Middle frontal gyrus (tissue), 1 donor: ENCODE results near the gene MLST8.

Experiments
- DNase-seq: peaks from one replicate; pipeline ENCODE4 v3.0.0-alpha.2; 2015; ENCODE audit warnings: low spot score; ENCODE audit errors: extremely low spot score

Gene MLST8

DNA sequence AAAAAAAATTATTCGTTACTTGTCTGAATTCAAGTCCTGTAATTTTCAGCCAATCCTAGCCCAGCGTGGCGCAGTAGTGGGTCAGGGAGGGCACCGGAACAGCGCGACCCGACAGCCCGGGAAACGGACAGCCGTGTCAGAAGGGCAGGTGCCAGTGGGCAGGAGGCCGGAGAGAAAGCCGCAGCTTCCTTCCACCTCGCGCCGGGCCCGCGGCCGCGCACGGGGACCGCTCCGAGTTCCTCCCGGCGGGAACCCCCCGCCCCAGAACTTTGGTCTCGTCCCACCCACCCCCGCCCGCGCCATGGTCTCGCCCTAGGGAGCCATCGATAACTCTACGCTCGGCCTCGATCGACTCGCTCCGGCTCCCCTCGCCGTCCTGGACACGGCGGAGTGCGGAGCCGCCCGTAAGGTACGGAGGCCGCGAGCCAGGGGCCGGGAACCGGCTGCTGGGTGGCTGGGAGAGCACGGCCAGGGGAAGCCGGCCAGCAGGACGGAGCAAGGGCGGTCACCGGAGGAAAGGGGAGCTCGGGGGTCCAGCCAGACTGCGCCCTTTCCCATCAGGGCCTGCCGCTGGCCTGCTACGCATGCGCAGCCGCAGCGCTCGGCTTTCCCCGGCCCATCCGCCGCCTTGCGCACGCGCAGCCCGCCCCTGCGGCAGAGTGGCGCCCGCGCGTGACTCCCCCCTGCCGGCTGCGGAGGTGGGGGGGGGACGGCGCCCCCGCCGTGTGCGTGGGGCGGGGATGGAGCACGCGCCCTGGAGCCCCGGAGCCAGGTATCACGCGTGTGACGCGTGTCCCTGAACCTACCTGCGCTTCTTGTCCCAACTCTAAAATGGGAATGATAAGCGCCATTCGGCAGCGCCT lies at the start of gene MLST8:
MLST8 (plus strand) TSS at position 351 of the 863 bp plus-strand sequence. CDS start 632 bp downstream, outside the sequence.
- peak; percentile 80 for DNase-seq

DNA sequence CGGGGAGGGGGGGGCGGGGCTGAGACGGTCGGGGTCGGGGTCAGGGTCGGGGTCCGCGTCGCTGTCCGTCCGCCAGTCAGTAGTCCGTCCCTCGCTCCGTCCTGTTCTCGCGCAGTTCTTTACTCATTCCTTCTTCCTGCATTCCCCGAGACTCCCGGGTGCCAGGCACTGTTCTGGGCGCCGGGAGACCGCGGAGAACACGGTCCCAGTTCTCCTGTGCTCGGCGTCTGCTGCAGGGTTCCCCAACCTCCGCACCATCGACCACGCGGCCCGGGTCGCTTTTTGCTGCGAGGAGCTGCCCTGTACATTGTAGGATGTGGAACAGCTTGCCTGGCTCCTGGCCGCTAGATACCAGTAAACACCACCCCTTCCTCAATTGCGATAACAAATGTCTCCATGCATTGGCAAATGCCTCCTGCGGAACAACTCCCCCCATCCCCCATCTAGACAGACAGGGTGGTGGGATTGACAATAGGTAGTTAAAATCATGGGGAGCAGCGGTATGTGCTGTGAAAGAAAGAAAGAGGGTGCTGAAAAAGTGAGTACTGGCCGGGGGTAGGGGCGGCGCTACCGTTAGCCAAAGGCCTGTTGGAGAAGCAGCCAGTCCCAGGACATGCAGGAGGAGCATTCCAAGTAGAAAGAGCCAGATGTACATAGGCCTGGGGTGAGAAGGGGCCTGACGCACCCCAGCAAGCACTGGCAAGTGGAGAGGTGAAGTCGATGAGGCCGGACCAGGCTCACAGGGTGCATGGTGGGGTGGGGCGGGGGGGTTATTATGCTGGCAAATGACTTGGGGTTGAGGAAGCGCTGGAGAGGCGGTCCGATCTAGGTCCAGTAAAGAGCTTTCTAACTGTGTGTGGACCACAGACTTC lies 49.0 kb upstream of the MLST8 start:
- DNase-seq: no peak

DNA sequence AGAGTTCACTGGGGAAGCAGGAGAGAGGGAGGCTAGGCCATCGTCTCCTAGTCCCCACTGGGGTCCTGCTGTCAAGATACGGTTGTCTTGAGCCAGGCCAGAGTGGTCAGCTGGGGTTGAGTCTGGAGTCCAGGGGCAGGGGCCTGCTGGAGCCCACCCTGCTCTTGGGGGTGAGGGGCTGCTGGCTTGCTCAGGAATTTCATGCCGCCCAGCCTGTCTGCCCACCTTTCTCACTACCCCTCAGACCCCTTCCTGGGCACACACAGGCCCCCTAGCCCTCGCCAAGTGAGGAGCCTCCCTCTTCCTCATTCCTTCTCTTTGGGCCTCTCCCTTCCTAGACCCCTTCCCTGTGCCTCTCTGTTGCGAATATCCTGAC lies 48.4 kb upstream of the MLST8 start:
- no peak for DNase-seq

- DNase-seq: no peak
These were observed 47.6 kb upstream of the MLST8 start for GRCh38 chr16:2157480-2158261.

DNA sequence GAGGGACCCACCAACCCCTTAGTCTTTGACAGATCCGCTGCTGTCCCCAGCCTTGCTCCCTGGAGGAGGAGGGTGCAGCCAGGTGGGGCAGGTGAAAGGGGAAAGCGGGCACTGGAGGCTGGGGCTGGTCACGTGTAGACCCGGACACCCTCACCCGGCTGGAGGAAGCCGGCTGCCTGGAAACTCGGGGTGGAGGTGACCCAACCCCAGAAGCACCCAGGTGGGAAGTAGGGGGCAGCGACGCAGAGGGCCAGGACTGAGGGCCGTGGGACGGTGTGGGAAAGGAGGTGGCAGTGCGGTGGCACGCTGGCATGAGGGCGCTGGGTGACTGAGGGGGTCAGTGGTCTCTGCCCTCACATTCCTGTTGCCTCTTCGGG lies 47.0 kb upstream of the MLST8 start:
- DNase-seq: no peak

GRCh38 chr16:2159175-2159838 lies 45.9 kb upstream of the MLST8 start:
- DNase-seq: peak; percentile 47

DNA sequence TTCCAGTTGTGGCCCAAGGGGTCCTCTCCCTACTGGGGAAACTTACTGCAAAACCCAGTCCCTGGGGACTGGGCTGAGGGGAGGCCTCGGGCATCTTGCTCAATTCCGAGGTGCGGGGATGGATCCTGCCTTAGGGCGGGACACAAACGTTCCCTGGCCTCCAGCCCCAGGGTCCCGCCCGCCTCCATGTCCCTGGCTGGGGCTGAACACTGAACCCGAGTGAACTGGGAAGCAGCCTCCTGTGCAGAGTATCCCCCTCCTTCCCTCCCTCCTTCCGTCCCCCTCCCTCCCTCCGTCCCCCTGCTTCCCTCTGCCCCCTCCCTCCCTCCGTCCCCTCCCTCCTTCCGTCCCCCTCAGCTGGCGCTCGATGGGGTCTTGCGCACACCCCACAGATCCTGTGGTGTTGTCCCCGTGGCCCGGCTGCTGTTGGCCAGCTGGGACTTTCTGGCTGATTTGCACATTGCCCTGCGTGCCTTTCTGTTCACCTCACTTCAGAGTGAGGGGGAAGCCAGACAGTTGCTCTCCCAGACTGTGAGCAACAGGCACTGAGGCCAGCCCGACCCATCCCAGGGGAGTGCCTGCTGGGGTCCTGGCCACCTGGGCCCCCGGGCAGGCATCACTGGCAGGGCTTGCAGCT lies 44.2 kb upstream of the MLST8 start:
- no peak for DNase-seq

- DNase-seq: no peak
These were observed 43.3 kb upstream of the MLST8 start for GRCh38 chr16:2161911-2162310.

- DNase-seq: no peak
These were observed 42.6 kb upstream of the MLST8 start for GRCh38 chr16:2162676-2163118.

GRCh38 chr16:2163211-2163881 lies 41.9 kb upstream of the MLST8 start:
- DNase-seq: no peak

GRCh38 chr16:2165861-2166260 lies 39.4 kb upstream of the MLST8 start:
- DNase-seq: no peak

DNA sequence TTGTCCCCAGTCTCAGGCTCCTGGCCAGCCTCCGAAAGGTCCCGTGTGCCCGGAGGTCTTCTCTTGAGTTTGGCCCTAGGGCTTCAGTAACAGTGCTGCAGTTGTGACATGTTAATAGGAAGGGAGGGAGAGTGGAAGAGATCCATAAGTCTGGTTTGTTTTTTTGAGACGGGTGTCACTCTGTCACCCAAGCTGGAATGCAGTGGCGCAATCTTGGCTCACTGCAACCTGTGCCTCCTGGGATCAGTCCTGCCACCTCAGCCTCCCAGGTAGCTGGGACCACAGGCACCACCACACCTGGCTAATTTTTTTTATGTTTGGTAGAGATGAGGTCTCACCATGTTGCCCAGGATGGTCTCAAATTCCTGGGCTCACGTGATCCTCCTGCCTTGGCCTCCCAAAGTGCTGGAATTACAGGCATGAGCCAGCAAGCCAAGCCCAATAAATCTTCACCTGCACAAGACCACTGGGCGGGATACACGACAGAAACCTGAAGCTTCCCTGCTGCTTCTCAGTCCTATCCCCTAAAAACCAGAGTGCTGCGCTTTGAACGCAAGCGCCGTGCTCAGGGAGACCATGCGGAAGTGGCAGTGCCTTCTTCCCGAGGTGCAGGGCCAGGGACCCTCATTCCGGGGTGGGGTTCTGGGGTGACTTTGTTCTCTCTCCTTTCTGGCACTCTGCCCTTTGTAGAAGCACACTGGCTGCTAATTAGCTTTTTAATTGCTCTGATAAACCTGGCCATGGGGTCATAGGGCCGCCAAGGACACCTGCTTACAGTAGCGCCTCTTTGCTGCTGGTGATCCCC lies 38.8 kb upstream of the MLST8 start:
- DNase-seq: no peak

- DNase-seq: no peak
These were observed 38.1 kb upstream of the MLST8 start for GRCh38 chr16:2167068-2167638.

- DNase-seq: no peak
These were observed 35.2 kb upstream of the MLST8 start for GRCh38 chr16:2170080-2170479.

DNA sequence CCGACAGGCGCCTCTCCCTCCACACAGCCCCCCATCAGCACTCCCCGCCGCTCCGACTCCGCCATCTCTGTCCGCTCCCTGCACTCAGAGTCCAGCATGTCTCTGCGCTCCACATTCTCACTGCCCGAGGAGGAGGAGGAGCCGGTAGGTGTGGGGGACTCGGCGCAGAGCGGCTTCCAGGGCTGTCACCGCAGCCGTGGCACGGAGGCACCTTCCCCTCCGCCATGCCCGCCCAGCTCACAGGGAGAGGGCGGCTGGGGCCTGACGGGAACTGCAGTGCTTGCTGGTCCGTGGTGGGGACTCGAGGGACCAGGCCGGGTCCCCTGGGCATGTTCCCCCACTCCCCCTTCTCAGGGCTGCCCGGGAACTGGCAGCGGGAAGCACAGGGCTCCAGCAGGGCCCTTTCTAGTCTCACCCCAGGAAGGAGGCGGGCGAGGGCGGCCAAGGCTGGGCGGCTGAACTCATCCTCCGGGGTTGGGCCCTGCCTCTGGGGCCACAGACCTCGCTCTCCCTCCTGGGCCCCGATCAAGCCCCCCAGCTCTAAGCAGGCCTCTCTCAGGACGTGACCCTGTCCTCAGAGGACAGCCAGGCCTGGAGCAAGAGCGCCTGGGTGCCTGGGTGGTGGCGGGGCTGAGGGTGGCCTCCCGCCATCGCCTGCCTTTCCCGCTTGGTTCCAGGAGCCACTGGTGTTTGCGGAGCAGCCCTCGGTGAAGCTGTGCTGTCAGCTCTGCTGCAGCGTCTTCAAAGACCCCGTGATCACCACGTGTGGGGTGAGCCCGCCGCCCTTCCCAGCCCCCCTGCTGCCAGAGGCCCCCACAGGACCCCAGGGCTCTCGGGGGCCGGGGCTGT lies 34.4 kb upstream of the MLST8 start:
- no peak for DNase-seq

GRCh38 chr16:2171601-2172178 lies 33.6 kb upstream of the MLST8 start:
- no peak for DNase-seq

DNA sequence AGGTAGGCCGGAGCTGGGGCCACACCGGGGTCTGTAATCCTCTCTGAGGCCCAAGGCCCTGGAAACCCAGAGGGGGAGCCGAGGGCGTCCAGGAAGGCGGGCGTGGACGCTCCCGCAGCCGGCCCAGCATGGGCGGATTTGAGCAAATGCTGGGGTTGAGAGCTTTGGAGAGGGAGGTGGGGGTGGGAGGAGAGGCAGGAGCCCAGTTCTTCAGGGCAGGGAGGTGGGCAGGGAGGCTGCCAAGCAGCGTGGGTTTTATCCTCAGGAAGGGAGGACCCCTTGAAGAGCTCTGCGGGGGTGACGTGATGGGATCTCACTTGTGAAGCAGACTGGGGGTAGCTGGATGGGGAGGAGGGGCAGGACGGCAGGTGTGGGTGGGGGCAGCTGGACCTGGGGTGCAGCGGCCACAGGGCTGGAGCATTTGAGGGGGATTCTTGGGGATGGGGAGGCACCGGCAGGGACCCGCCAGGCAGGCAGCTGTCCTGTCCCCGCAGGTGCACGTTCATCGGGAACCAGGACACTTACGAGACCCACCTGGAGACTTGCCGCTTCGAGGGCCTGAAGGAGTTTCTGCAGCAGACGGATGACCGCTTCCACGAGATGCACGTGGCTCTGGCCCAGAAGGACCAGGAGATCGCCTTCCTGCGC lies 32.4 kb upstream of the MLST8 start:
- DNase-seq: no peak
